Dendritic cell treated with granulocyte-macrophage colony-stimulating factor and Interleukin-4, amounts not matched to agents 40 ng/mL and 50 ng/mL, for 4 days (primary cell): ENCODE measurements around the gene SPAG9.

Experiments used
- H3K27ac Mint-ChIP-seq: one replicate; pipeline ENCODE4 v1.8.0; 2022; ENCODE audit warnings: mild to moderate bottlenecking, mixed read lengths
- H3K27me3 Mint-ChIP-seq: one replicate; pipeline ENCODE4 v1.8.0; 2022; ENCODE audit warnings: mild to moderate bottlenecking, mixed read lengths
- H3K36me3 Mint-ChIP-seq: one replicate; pipeline ENCODE4 v1.8.0; 2022; ENCODE audit warnings: low read depth, mixed read lengths
- H3K4me1 Mint-ChIP-seq: one replicate; pipeline ENCODE4 v1.8.0; 2022; ENCODE audit warnings: low read depth, mixed read lengths
- H3K4me3 Mint-ChIP-seq: one replicate; pipeline ENCODE4 v1.8.0; 2022; ENCODE audit warnings: mild to moderate bottlenecking, moderate library complexity, mixed read lengths
- H3K9me3 Mint-ChIP-seq: one replicate; pipeline ENCODE4 v1.8.0; 2022; ENCODE audit warnings: mixed read lengths
- intact Hi-C: fragments of 100-400 bp; cut with micrococcal nuclease; formaldehyde crosslinking; loops from one replicate; pipeline ENCODE4 v1.15.0; 2022

Gene SPAG9

GRCh38 chr17:50924300-50924699 lies 196.4 kb downstream of the SPAG9 start:
- Mint-ChIP-seq H3K27me3 (peaks cover 12% of the 10 kb centered on the region), H3K4me1 (peaks cover 46% of the 10 kb centered on the region), H3K27ac (no peak overlapping the region)

GRCh38 chr17:50923611-50924010 lies 197.1 kb downstream of the SPAG9 start:
- Mint-ChIP-seq H3K27me3 (peaks cover 12% of the 10 kb centered on the region), H3K27ac (no peak overlapping the region), H3K36me3 (no peaks in the 10 kb centered on the region), H3K9me3 (no peaks in the 10 kb centered on the region), H3K4me3 (no peak overlapping the region), H3K4me1 (peaks cover 47% of the 10 kb centered on the region)
- intact Hi-C loops: no loop called here

More at GRCh38 chr17:50924300-50924699, 196.4 kb downstream of the SPAG9 start:
- intact Hi-C loops: no loop called here
- Mint-ChIP-seq H3K4me3 (no peak overlapping the region), H3K36me3 (no peaks in the 10 kb centered on the region), H3K9me3 (no peaks in the 10 kb centered on the region)

- Mint-ChIP-seq H3K36me3 (no peaks in the 10 kb centered on the region), H3K9me3 (no peaks in the 10 kb centered on the region), H3K27ac (no peak overlapping the region), H3K4me1 (peaks cover 47% of the 10 kb centered on the region), H3K4me3 (no peak overlapping the region), H3K27me3 (peaks cover 8% of the 10 kb centered on the region)
- intact Hi-C loops: no loop called here
Measured at GRCh38 chr17:50922721-50923405, 197.8 kb downstream of the SPAG9 start.

- no peak overlapping the region for H3K4me3 Mint-ChIP-seq
- H3K27me3 Mint-ChIP-seq: peaks cover 8% of the 10 kb centered on the region
- H3K4me1 Mint-ChIP-seq: peaks cover 45% of the 10 kb centered on the region
- no peaks in the 10 kb centered on the region for H3K9me3 Mint-ChIP-seq
- H3K27ac Mint-ChIP-seq: peak overlapping the region; percentile 59
- H3K36me3 Mint-ChIP-seq: no peaks in the 10 kb centered on the region
- intact Hi-C loops: no loop called here
Measured at GRCh38 chr17:50922107-50922506, 198.6 kb downstream of the SPAG9 start.

GRCh38 chr17:50920891-50921586 lies 199.6 kb downstream of the SPAG9 start:
- Mint-ChIP-seq H3K9me3 (no peaks in the 10 kb centered on the region), H3K27ac (peak overlapping the region; percentile 59), H3K36me3 (no peaks in the 10 kb centered on the region), H3K4me3 (peak overlapping the region; percentile 21), H3K27me3 (peaks cover 8% of the 10 kb centered on the region), H3K4me1 (peaks cover 54% of the 10 kb centered on the region)
- intact Hi-C loops: no loop called here

GRCh38 chr17:50920041-50920410 lies 200.6 kb downstream of the SPAG9 start:
- H3K9me3 Mint-ChIP-seq: no peaks in the 10 kb centered on the region
- H3K27ac Mint-ChIP-seq: peak overlapping the region; percentile 77
- H3K36me3 Mint-ChIP-seq: no peaks in the 10 kb centered on the region
- peaks cover 8% of the 10 kb centered on the region for H3K27me3 Mint-ChIP-seq
- peaks cover 54% of the 10 kb centered on the region for H3K4me1 Mint-ChIP-seq
- intact Hi-C loops: no loop called here
- no peak overlapping the region for H3K4me3 Mint-ChIP-seq

- Mint-ChIP-seq H3K4me3 (peak overlapping the region; percentile 21), H3K4me1 (peaks cover 54% of the 10 kb centered on the region), H3K9me3 (no peaks in the 10 kb centered on the region), H3K36me3 (no peaks in the 10 kb centered on the region), H3K27me3 (peaks cover 7% of the 10 kb centered on the region), H3K27ac (peak overlapping the region; percentile 77)
- intact Hi-C loops: loop anchor here (2.0 to 5.0 kb wide), 2 partner anchors 31 to 52 kb away; partner anchors contain the start of gene TOB1
Measured at GRCh38 chr17:50919321-50920040, 201.2 kb downstream of the SPAG9 start.

- Mint-ChIP-seq H3K4me3 (no peak overlapping the region), H3K4me1 (peaks cover 54% of the 10 kb centered on the region), H3K27me3 (peaks cover 7% of the 10 kb centered on the region), H3K9me3 (no peaks in the 10 kb centered on the region), H3K36me3 (no peaks in the 10 kb centered on the region), H3K27ac (peak overlapping the region; percentile 77)
- intact Hi-C loops: loop anchor here (2.0 to 5.0 kb wide), 2 partner anchors 32 to 52 kb away; partner anchors contain the start of gene TOB1
Measured at GRCh38 chr17:50918933-50919296, 201.8 kb downstream of the SPAG9 start.

GRCh38 chr17:50918071-50918932 lies 202.4 kb downstream of the SPAG9 start:
- Mint-ChIP-seq H3K9me3 (no peaks in the 10 kb centered on the region), H3K4me3 (no peak overlapping the region), H3K27ac (peak overlapping the region; percentile 77), H3K4me1 (peaks cover 54% of the 10 kb centered on the region), H3K36me3 (no peaks in the 10 kb centered on the region), H3K27me3 (peaks cover 7% of the 10 kb centered on the region)
- intact Hi-C loops: loop anchor here (2.0 to 5.0 kb wide), 2 partner anchors 32 to 51 kb away; partner anchors contain the start of gene TOB1

- H3K27me3 Mint-ChIP-seq: peaks cover 7% of the 10 kb centered on the region
- intact Hi-C loops: loop anchor here (5.0 kb wide), 1 partner anchor 50 kb away; the partner anchor contains the start of gene TOB1
- H3K36me3 Mint-ChIP-seq: no peaks in the 10 kb centered on the region
- H3K27ac Mint-ChIP-seq: no peak overlapping the region
- peaks cover 54% of the 10 kb centered on the region for H3K4me1 Mint-ChIP-seq
- H3K9me3 Mint-ChIP-seq: no peaks in the 10 kb centered on the region
- H3K4me3 Mint-ChIP-seq: no peak overlapping the region
Measured at GRCh38 chr17:50917418-50917743, 203.3 kb downstream of the SPAG9 start.

GRCh38 chr17:50916708-50917417 lies 203.8 kb downstream of the SPAG9 start:
- Mint-ChIP-seq H3K9me3 (no peaks in the 10 kb centered on the region), H3K4me3 (no peak overlapping the region), H3K4me1 (peaks cover 50% of the 10 kb centered on the region), H3K27me3 (peaks cover 7% of the 10 kb centered on the region), H3K27ac (peak overlapping the region; percentile 20), H3K36me3 (no peaks in the 10 kb centered on the region)
- intact Hi-C loops: loop anchor here (5.0 kb wide), 1 partner anchor 50 kb away; the partner anchor contains the start of gene TOB1

- Mint-ChIP-seq H3K27ac (peak overlapping the region; percentile 20), H3K9me3 (no peaks in the 10 kb centered on the region), H3K27me3 (peaks cover 7% of the 10 kb centered on the region), H3K4me3 (no peak overlapping the region), H3K36me3 (no peaks in the 10 kb centered on the region), H3K4me1 (peaks cover 43% of the 10 kb centered on the region)
- intact Hi-C loops: loop anchor here (5.0 kb wide), 1 partner anchor 49 kb away; the partner anchor contains the start of gene TOB1
Measured at GRCh38 chr17:50916026-50916707, 204.5 kb downstream of the SPAG9 start.
